Esophagus muscularis mucosa (tissue), 4 donors: ENCODE measurements around the gene UNC13C. TPM values are rescaled to one million over a fixed set of nuclear protein-coding genes. Genes with fewer than 3 reads are reported as not detected.

ENCODE experiments used
- DNase-seq: peaks from one replicate; pipeline ENCODE4 v3.0.0-alpha.2; 2017; ENCODE audit errors: extremely low spot score
- H3K27ac ChIP-seq, 4 donors: fragments of 200-600 bp; sonication (generic); replicated peaks in 1 of 4; 1 replicate in 3 of 4; 2 replicates in 1 of 4; pipeline ENCODE4 v1.5.1; 2016 to 2019; ENCODE audit warnings: mild to moderate bottlenecking in 1 of 4
- H3K27me3 ChIP-seq, 4 donors: fragments of 200-600 bp; sonication (generic); one replicate each; pipeline versions ENCODE4 v1.5.1 to v1.6.0; 2016 to 2019
- H3K36me3 ChIP-seq, 4 donors: fragments of 200-600 bp; sonication (generic); one replicate each; pipeline ENCODE4 v1.5.1; 2016 to 2019
- H3K4me1 ChIP-seq, 4 donors: fragments of 200-600 bp; sonication (generic); one replicate each; pipeline ENCODE4 v1.5.1; 2016 to 2019
- H3K4me3 ChIP-seq, 4 donors: fragments of 200-600 bp; sonication (generic); 1 replicate in 2 of 4; 2 replicates in 2 of 4; pipeline ENCODE4 v1.5.1; 2016 to 2019; ENCODE audit warnings: mild to moderate bottlenecking in 4 of 4, moderate library complexity in 1 of 4
- H3K9me3 ChIP-seq, 4 donors: fragments of 200-600 bp; sonication (generic); 1 replicate in 3 of 4; 2 replicates in 1 of 4; pipeline ENCODE4 v1.5.1; 2016 to 2019
- CTCF ChIP-seq, 3 experiments: fragments of 200-600 bp in 2 of 3; fragments of 450-650 bp in 1 of 3; sonication (generic) in 2 of 3; IDR thresholded peaks; one replicate each; pipeline ENCODE4 v1.5.1; 2017 to 2019; ENCODE audit warnings: antibody characterized with exemption in 3 of 3, mild to moderate bottlenecking in 2 of 3, moderate library complexity in 1 of 3
- EP300 ChIP-seq: sonication (generic); formaldehyde crosslinking; IDR thresholded peaks from one replicate; pipeline ENCODE4 v1.6.1; 2017; ENCODE audit warnings: antibody characterized with exemption
- POLR2A ChIP-seq: fragments of 450-650 bp; IDR thresholded peaks from one replicate; pipeline ENCODE4 v1.6.1; 2017; ENCODE audit warnings: antibody characterized with exemption, moderate library complexity, mild to moderate bottlenecking, low read depth
- POLR2AphosphoS5 ChIP-seq, 2 donors: sonication (generic); formaldehyde crosslinking; IDR thresholded peaks; one replicate each; pipeline ENCODE4 v1.6.1; 2017; ENCODE audit warnings: antibody characterized with exemption in 2 of 2
- WGBS: methylation state at CpG from one replicate; pipeline ENCODE4 v1.1.5; 2018; 5-methylcytosine and 5-hydroxymethylcytosine counted together
- intact Hi-C: fragments of 100-400 bp; cut with DNase I; formaldehyde crosslinking; loops from one replicate; pipeline ENCODE4 v1.15.1; 2023
- total RNA-seq, 4 donors: library from RNA; depleted of rRNA; stranded (reverse); fragments of >200 nt; gene quantifications; one replicate each; pipeline versions ENCODE4 v1.1.0 to v1.2.1, GENCODE V29; 2016

The UNC13C gene
- total RNA-seq, 4 donors from 2014 or later = 0.17 to 4.2 (median 0.59) TPM

- Histone ChIP-seq H3K36me3 (no peaks in the 10 kb centered on the region), H3K4me3 (no peak overlapping the region), H3K9me3 (peaks cover 0 to 36% (median 13%) of the 10 kb centered on the region in 4 donors), H3K27me3 (no peaks in the 10 kb centered on the region), H3K27ac (no peak overlapping the region), H3K4me1 (no peaks in the 10 kb centered on the region)
- intact Hi-C loops = no loop called here
- DNase-seq = no peak
- TF ChIP-seq POLR2A = no peak
- no peak for TF ChIP-seq POLR2AphosphoS5 (IDR thresholded peaks at IDR 0.05)
- TF ChIP-seq CTCF (IDR thresholded peaks at IDR 0.05) = no peak
- TF ChIP-seq EP300 = no peak
- 56% methylated on average over 1 of the region's 1 CpG for WGBS
These were observed 478.2 kb downstream of the UNC13C start for GRCh38 chr15:54456413-54456812.

GRCh38 chr15:54462511-54462913 is 484.3 kb downstream of the UNC13C start:
- no peaks in the 10 kb centered on the region for H3K4me1 ChIP-seq
- no peaks in the 10 kb centered on the region for H3K36me3 ChIP-seq
- peaks cover 0 to 18% (median 6%) of the 10 kb centered on the region in 4 donors for H3K9me3 ChIP-seq
- intact Hi-C loops = no loop called here
- no peak for DNase-seq
- 92% methylated on average over 2 of the region's 17 CpGs for WGBS
- no peak overlapping the region for H3K27ac ChIP-seq
- no peaks in the 10 kb centered on the region for H3K27me3 ChIP-seq
- H3K4me3 ChIP-seq = no peak overlapping the region
- TF ChIP-seq CTCF (IDR thresholded peaks at IDR 0.05) (no peak), EP300 (no peak), POLR2A (no peak), POLR2AphosphoS5 (IDR thresholded peaks at IDR 0.05) (no peak)

GRCh38 chr15:54481819-54482218 is 503.6 kb downstream of the UNC13C start:
- Histone ChIP-seq H3K27ac (no peak overlapping the region), H3K4me3 (no peak overlapping the region), H3K9me3 (peaks cover 0 to 8% (median 0%) of the 10 kb centered on the region in 4 donors), H3K36me3 (no peaks in the 10 kb centered on the region), H3K27me3 (no peaks in the 10 kb centered on the region), H3K4me1 (no peaks in the 10 kb centered on the region)
- DNase-seq = no peak
- TF ChIP-seq EP300 (no peak), CTCF (IDR thresholded peaks at IDR 0.05) (no peak), POLR2AphosphoS5 (IDR thresholded peaks at IDR 0.05) (no peak), POLR2A (no peak)
- no CpG with 5 or more reads among the region's 3 CpGs for WGBS
- intact Hi-C loops = no loop called here

- WGBS = 61% methylated on average over 5 of the region's 5 CpGs
- intact Hi-C loops = no loop called here
- TF ChIP-seq CTCF (IDR thresholded peaks at IDR 0.05) (no peak), EP300 (no peak), POLR2AphosphoS5 (IDR thresholded peaks at IDR 0.05) (no peak), POLR2A (no peak)
These were observed 504.0 kb downstream of the UNC13C start for GRCh38 chr15:54482251-54482650.

GRCh38 chr15:54500330-54500729 is 522.1 kb downstream of the UNC13C start:
- Histone ChIP-seq H3K36me3 (no peaks in the 10 kb centered on the region), H3K27ac (no peak overlapping the region), H3K9me3 (no peaks in the 10 kb centered on the region), H3K4me3 (no peak overlapping the region), H3K27me3 (no peaks in the 10 kb centered on the region), H3K4me1 (no peaks in the 10 kb centered on the region)
- WGBS = 54% methylated on average over 2 of the region's 2 CpGs
- intact Hi-C loops = no loop called here
- DNase-seq = no peak
- no peak for TF ChIP-seq EP300
- TF ChIP-seq POLR2AphosphoS5 (IDR thresholded peaks at IDR 0.05) = no peak
- no peak for TF ChIP-seq POLR2A
- TF ChIP-seq CTCF (IDR thresholded peaks at IDR 0.05) = no peak

More at GRCh38 chr15:54482251-54482650, 504.0 kb downstream of the UNC13C start:
- no peaks in the 10 kb centered on the region for H3K4me1 ChIP-seq
- no peaks in the 10 kb centered on the region for H3K27me3 ChIP-seq
- no peaks in the 10 kb centered on the region for H3K36me3 ChIP-seq
- no peak overlapping the region for H3K27ac ChIP-seq
- H3K4me3 ChIP-seq = no peak overlapping the region
- H3K9me3 ChIP-seq = peaks cover 0 to 8% (median 0%) of the 10 kb centered on the region in 4 donors
- no peak for DNase-seq
